HG03354 (cell line): ENCODE measurements around the gene PPCDC.

Source experiments
- ATAC-seq: cut with Tn5 transposase; IDR thresholded peaks from one replicate; pipeline ENCODE4 v1.9.1; 2021; ENCODE audit warnings: mild to moderate bottlenecking; ENCODE audit not compliant: unreplicated experiment, poor library complexity, severe bottlenecking

Gene PPCDC

DNA sequence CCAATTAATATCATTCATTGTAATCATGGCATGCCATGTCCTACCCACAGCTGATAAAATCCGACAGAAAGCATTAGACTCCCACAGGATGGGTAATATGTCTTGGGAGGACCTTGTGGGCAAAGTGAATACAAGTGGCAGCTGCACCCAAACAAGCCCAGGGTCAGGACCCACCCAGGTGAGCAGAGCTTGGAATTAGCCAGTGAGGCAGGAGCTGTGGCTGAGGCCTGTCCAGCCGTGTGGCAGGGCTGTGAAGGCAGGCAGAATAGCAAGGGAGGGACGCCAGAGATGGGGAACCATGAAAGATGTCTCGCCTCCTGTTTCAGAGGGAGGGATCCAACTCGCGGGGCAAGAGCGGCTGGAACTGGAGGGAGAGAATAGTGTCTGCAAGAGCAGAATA lies 74.5 kb downstream of the PPCDC start:
- no peak for ATAC-seq

DNA sequence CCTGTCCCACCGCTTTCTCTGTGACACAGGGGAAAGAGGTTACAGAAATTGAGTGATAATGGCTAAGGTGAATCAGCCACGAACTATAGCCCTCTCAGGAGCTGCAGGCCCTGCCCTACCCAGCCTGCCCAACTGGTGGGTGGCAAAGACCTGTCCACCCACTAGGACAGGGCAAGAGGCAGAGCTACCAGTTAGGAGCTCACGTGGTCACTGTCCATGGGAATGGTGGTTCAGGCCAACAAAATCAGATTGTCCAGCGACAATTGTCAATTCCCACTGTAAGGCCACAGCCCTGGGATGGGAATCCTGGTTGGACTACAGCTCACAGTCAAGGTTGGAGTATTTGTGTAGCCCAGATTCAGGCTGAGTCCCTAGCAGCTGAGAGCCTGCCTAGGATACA lies 75.0 kb downstream of the PPCDC start:
- no peak for ATAC-seq
